Left ventricle myocardium inferior (tissue), 1 donor: ENCODE measurements around the gene TBC1D22A. TPM values are rescaled to one million over a fixed set of nuclear protein-coding genes. Genes with fewer than 3 reads are reported as not detected.

ENCODE experiments used
- DNase-seq: peaks from one replicate; pipeline ENCODE4 v3.0.0-alpha.2; 2020
- H3K27ac ChIP-seq: fragments of 200-600 bp; replicated peaks from 2 replicates; pipeline ENCODE4 v1.8.0; 2021
- H3K27me3 ChIP-seq: fragments of 200-600 bp; 2 replicates; pipeline ENCODE4 v1.8.0; 2021; ENCODE audit warnings: low read depth
- H3K36me3 ChIP-seq: fragments of 200-600 bp; 2 replicates; pipeline ENCODE4 v1.8.0; 2021
- H3K4me1 ChIP-seq: fragments of 200-600 bp; 2 replicates; pipeline ENCODE4 v1.8.0; 2021
- H3K4me3 ChIP-seq: fragments of 200-600 bp; 2 replicates; pipeline ENCODE4 v1.8.0; 2021; ENCODE audit warnings: mild to moderate bottlenecking, moderate library complexity
- H3K9me3 ChIP-seq: fragments of 200-600 bp; replicated peaks from 2 replicates; pipeline ENCODE4 v1.8.0; 2021
- intact Hi-C: fragments of 100-400 bp; cut with micrococcal nuclease; formaldehyde crosslinking; loops from one replicate; pipeline ENCODE4 v1.11.0; 2022
- total RNA-seq: library from RNA; stranded (reverse); fragmentation: NEBNext Ultra II Directional; extraction: Animal tissue kit (Norgen Biotek cat#: 25700); gene quantifications from one replicate; pipeline ENCODE4 v1.2.1, GENCODE V29; 2021
- TF ChIP-seq, protein P1 (sequence below): fragments of 200-600 bp; IDR thresholded peaks from 2 replicates; pipeline ENCODE4 v1.8.0; 2021; ENCODE audit warnings: antibody characterized with exemption, mild to moderate bottlenecking, borderline replicate concordance
- donor health status: DM: no; HTN: yes; CAD: no; lungs with severe emphysema.

Gene TBC1D22A
- total RNA-seq, 1 donor from 2014 or later: 16.2 TPM

DNA sequence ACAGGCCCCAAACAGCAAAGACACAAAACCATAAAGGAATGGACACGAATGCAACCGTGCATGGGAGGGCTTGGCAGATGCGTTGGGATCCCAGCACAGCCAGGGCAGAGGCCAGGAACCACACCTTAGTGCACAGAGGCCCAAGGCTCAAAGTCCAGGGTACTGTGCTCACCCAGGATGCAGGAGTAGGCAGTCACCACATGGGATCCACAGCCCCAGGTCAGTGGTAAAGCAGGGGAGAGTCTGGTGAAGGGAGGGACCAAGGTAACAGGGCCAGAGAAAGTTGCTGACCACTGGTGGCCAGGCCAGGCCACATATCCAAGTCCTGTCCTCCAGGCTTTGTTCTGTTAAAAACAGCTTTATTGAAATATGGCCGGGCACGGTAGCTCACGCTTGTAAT, 17.9 kb upstream of the TBC1D22A start:
- Histone ChIP-seq H3K4me3 (no peak overlapping the region), H3K27me3 (no peaks in the 10 kb centered on the region), H3K9me3 (no peaks in the 10 kb centered on the region), H3K4me1 (peaks cover 47% of the 10 kb centered on the region), H3K36me3 (no peaks in the 10 kb centered on the region), H3K27ac (no peak overlapping the region)
- TF ChIP-seq, protein P1, sequence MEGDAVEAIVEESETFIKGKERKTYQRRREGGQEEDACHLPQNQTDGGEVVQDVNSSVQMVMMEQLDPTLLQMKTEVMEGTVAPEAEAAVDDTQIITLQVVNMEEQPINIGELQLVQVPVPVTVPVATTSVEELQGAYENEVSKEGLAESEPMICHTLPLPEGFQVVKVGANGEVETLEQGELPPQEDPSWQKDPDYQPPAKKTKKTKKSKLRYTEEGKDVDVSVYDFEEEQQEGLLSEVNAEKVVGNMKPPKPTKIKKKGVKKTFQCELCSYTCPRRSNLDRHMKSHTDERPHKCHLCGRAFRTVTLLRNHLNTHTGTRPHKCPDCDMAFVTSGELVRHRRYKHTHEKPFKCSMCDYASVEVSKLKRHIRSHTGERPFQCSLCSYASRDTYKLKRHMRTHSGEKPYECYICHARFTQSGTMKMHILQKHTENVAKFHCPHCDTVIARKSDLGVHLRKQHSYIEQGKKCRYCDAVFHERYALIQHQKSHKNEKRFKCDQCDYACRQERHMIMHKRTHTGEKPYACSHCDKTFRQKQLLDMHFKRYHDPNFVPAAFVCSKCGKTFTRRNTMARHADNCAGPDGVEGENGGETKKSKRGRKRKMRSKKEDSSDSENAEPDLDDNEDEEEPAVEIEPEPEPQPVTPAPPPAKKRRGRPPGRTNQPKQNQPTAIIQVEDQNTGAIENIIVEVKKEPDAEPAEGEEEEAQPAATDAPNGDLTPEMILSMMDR: no peak
- intact Hi-C loops: no loop called here
- no peak for DNase-seq

DNA sequence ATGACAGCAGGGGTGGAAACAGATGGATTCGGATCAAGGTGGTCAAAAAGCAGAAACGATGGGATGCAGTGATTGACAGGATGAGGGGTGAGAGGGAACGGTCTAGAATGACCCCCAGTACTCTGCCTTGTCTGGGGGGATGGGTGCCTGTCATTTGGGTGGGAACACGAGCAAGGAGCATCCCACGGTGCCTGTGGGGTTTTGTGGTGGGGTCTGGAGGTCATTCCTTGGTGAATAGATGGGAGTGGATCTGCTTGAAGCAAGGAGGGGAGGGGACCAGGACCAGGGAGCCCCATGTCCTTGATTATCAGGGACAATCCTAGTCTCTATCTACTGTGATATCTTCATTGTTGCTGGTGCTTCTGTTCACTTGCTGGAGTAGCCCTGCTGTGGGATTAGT, 16.3 kb upstream of the TBC1D22A start:
- Histone ChIP-seq H3K27me3 (no peaks in the 10 kb centered on the region), H3K9me3 (no peaks in the 10 kb centered on the region), H3K4me1 (peaks cover 47% of the 10 kb centered on the region), H3K36me3 (no peaks in the 10 kb centered on the region), H3K4me3 (no peak overlapping the region), H3K27ac (no peak overlapping the region)
- TF ChIP-seq, protein P1: no peak
- no peak for DNase-seq
- intact Hi-C loops: no loop called here

DNA sequence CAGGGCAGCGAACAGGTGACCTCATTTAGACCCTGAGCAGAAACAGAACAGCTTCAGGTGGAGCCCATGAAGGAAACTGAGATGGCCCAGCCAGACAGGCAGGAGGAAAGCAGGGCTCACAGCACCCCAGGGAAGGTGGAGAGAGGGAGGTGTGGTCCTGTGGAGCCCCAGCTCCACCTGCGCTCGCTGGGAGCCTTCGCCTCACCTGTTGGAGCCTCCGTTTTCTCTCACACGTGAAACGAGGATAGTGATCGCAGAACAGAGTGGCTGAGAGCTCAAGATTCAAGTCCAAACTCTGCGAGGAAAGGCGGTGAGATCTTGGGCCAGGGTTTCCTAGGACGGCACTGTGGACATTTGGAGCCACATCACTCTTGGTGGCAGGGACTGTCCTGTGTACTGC, 15.8 kb upstream of the TBC1D22A start:
- Histone ChIP-seq H3K36me3 (no peaks in the 10 kb centered on the region), H3K4me3 (no peak overlapping the region), H3K4me1 (peaks cover 47% of the 10 kb centered on the region), H3K27me3 (no peaks in the 10 kb centered on the region), H3K27ac (no peak overlapping the region), H3K9me3 (no peaks in the 10 kb centered on the region)
- TF ChIP-seq, protein P1: no peak
- no peak for DNase-seq
- intact Hi-C loops: no loop called here

DNA sequence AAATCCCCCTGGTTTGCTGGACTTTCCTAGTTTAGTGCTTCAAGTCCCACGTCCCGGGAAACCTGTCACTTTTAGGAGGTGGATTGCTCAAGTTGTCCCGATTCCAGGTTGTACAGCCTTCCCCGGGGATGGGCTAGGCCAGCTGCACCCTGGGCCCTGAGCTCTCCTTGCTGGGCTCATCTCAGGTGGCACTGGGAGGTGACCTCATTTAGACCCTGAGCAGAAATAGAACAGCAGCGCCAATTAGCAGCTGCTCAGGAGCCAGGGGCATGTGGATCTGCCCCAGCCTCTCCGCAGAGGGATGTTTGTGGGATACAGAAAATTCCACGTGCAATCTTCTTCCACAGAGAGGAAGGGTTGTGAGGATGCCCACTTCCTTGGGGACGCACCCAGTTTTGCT, 14.8 kb upstream of the TBC1D22A start:
- Histone ChIP-seq H3K36me3 (no peaks in the 10 kb centered on the region), H3K27me3 (no peaks in the 10 kb centered on the region), H3K27ac (no peak overlapping the region), H3K4me1 (peaks cover 47% of the 10 kb centered on the region), H3K9me3 (no peaks in the 10 kb centered on the region), H3K4me3 (no peak overlapping the region)
- no peak for DNase-seq
- intact Hi-C loops: no loop called here
- TF ChIP-seq, protein P1: no peak

DNA sequence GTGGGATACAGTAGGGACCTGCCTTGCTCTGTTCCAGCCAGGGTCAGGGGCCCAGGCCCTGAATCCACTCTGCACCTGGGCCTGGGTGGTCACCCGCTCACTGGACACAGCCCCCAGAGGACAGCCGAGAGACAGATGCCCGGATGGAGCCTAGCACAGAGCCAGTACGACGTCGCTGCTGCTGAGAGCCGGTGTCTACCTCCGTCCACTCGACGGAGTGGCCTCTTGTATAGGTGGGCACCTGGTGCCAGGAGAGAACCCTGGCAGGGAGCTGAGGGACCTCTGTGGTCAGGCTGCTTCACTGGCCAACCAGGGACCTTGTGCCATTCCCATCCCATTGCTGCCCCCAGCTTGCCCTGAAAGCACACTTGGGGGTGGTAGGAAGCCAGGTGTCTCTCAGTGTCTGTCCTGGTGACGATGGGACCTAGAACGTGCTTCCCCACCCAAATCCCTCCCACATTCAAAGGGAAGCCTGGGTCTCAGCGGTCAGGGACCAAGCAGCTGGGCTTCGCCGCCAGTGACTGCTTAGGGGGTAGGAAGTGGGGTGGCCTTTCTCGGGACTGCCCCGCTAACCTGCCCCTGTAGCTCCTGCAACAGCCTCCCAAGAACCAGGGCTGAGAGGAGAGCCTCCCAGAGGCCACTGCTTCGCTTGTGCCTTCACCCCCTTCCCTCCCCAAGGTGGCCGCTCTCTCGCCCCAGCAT, 14.1 kb upstream of the TBC1D22A start:
- Histone ChIP-seq H3K27ac (no peak overlapping the region), H3K4me3 (no peak overlapping the region), H3K9me3 (no peaks in the 10 kb centered on the region), H3K36me3 (no peaks in the 10 kb centered on the region), H3K27me3 (no peaks in the 10 kb centered on the region), H3K4me1 (peaks cover 54% of the 10 kb centered on the region)
- intact Hi-C loops: no loop called here
- no peak for DNase-seq
- TF ChIP-seq, protein P1: no peak
